B cell (primary cell): Measurements from ENCODE around the gene CCDC144A.
"Not testable (repeated sequence)": the region's sequence is repeated elsewhere in the genome, so short reads cannot be mapped to it uniquely, and the experiment has no call there.

Source experiments
- CTCF ChIP-seq: fragments of 200-600 bp; IDR thresholded peaks from one replicate; pipeline ENCODE4 v1.8.0; 2022; ENCODE audit warnings: antibody characterized with exemption, mild to moderate bottlenecking
- EZH2 ChIP-seq: IDR thresholded peaks from 2 replicates; pipeline ENCODE4 v1.6.1; 2012; ENCODE audit warnings: borderline replicate concordance, low read depth, mild to moderate bottlenecking, moderate library complexity, low read length; ENCODE audit not compliant: insufficient read depth, poor library complexity, severe bottlenecking

DNA sequence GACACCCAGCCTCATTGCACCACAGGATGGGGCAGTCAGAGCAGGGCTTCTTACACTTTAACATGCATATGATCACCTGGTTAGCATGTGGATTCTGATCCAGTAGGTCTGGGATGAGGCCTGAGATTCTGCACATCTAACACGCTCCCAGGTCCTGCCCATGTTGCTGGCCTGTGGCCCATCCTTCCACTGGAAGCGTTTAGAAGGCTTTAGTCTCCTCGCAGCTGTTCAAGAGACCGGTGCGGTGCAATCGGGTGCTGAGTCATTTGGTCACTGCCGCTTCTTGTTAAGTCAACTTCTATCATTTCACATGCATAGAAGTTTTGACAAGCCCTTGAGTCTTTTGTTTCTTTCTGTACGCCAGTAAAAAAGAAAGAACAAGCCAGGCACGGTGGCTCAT is 117.6 kb downstream of the CCDC144A start:
- TF ChIP-seq CTCF, EZH2: not testable (repeated sequence)
